Measurements from ENCODE around the gene TRPV4.
A peak's percentile ranks its signal among the peaks of the same experiment; 100 is the strongest.

The TRPV4 gene

GRCh38 chr12:109739747-109740693, 93.2 kb downstream of the TRPV4 start:
- no peak for DNase-seq (ENCODE audit: low read depth)

GRCh38 chr12:109738878-109739665, 94.1 kb downstream of the TRPV4 start:
- peak; percentile 27 for DNase-seq (ENCODE audit: low read depth)

GRCh38 chr12:109738209-109738608, 95.0 kb downstream of the TRPV4 start:
- DNase-seq (ENCODE audit: low read depth): no peak

GRCh38 chr12:109737631-109738030, 95.6 kb downstream of the TRPV4 start:
- no peak for DNase-seq (ENCODE audit: low read depth)

- no peak for DNase-seq (ENCODE audit: low read depth)
These were observed 96.1 kb downstream of the TRPV4 start for GRCh38 chr12:109737126-109737525.

- DNase-seq (ENCODE audit: low read depth): no peak
These were observed 96.6 kb downstream of the TRPV4 start for GRCh38 chr12:109736552-109737108.

- no peak for DNase-seq (ENCODE audit: low read depth)
These were observed 97.2 kb downstream of the TRPV4 start for GRCh38 chr12:109735825-109736551.

- DNase-seq (ENCODE audit: low read depth): no peak
These were observed 98.1 kb downstream of the TRPV4 start for GRCh38 chr12:109735051-109735521.

GRCh38 chr12:109734219-109735000, 98.8 kb downstream of the TRPV4 start:
- no peak for DNase-seq (ENCODE audit: low read depth)
